SU-DHL-6 (cell line): ENCODE results near the gene UBASH3B.
"Not testable (repeated sequence)": the region's sequence is repeated elsewhere in the genome, so short reads cannot be mapped to it uniquely, and the experiment has no call there.

Experiments
- EZH2phosphoT487 ChIP-seq: fragments of 200-600 bp; sonication (generic), shearing (Covaris generic); conservative IDR thresholded peaks from 2 replicates; pipeline ENCODE4 v1.6.1; 2018; ENCODE audit warnings: mild to moderate bottlenecking, antibody characterized with exemption, low read length, moderate library complexity, mixed read lengths
- TF ChIP-seq, protein P1 (sequence below): fragments of 200-600 bp; sonication (generic); IDR thresholded peaks from one replicate; pipeline ENCODE4 v1.5.1; 2017; ENCODE audit warnings: antibody characterized with exemption, mild to moderate bottlenecking, low read length, moderate library complexity; ENCODE audit not compliant: insufficient read depth, poor library complexity, severe bottlenecking

DNA sequence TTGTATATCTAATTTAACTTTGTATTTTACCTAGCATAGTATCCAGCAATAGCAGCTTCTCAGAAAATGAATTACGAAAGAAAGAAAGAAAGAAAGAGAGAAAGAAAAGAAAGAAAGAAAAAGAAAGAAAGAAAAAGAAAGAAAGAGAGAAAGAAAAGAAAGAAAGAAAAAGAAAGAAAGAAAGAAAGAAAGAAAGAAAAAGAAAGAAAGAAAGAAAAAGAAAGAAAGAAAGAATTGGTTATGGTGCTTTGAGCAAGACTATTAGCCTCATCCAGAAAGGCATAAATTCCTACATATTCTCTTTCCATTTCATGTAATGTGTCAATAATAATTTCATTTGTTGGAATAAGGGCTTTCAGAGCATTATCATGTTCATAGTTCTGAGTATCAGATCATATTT is 207.6 kb downstream of the UBASH3B start:
- TF ChIP-seq, protein P1, sequence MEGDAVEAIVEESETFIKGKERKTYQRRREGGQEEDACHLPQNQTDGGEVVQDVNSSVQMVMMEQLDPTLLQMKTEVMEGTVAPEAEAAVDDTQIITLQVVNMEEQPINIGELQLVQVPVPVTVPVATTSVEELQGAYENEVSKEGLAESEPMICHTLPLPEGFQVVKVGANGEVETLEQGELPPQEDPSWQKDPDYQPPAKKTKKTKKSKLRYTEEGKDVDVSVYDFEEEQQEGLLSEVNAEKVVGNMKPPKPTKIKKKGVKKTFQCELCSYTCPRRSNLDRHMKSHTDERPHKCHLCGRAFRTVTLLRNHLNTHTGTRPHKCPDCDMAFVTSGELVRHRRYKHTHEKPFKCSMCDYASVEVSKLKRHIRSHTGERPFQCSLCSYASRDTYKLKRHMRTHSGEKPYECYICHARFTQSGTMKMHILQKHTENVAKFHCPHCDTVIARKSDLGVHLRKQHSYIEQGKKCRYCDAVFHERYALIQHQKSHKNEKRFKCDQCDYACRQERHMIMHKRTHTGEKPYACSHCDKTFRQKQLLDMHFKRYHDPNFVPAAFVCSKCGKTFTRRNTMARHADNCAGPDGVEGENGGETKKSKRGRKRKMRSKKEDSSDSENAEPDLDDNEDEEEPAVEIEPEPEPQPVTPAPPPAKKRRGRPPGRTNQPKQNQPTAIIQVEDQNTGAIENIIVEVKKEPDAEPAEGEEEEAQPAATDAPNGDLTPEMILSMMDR: not testable (repeated sequence)
- not testable (repeated sequence) for TF ChIP-seq EZH2phosphoT487
